PC-3 (cell line): ENCODE results near the gene ATG7.

ENCODE experiments used
- EZH2 ChIP-seq: fragments of 300-600 bp; sonication (generic); IDR thresholded peaks from one replicate; pipeline ENCODE4 v1.6.1; 2017; ENCODE audit warnings: antibody characterized with exemption, mild to moderate bottlenecking, low read length; ENCODE audit not compliant: unreplicated experiment
- TF ChIP-seq, protein P1 (sequence below): fragments of 300-600 bp; sonication (generic); conservative IDR thresholded peaks from 2 replicates; pipeline ENCODE4 v1.5.1; 2017; ENCODE audit warnings: antibody characterized with exemption, low read depth, mild to moderate bottlenecking, low read length

DNA sequence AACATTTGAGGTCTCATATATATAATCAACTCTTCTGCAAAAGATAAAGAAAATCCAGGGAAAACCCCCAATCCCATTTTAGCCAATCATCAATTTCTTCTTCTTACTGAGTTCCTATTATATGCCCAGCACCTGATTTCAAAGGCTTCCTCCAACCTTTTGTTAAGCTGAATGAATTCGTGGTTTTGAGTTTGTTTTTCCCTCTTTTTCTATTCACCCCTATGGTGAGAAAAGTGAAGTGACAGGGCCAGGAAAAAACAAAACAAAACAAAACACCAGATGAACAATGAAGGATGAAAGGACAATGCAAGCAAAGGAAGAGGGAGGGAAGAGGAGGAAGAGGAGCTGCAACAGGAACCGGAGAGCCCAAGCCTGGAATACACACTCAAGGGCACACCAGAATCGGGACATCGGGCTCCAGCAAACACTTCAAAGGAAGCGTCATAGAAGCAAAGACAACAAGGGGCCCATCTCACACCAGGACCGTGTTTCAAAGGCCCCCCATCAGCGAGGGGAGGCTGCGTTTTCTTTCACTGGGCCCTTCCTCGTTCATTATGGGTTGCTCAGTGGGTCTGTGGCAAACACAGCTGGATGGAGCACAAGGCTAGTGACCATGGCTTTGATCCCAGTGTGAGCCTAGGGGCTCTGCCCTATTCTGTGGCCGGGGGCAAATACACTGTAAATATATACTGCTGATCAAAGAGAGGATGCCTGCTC lies 321.3 kb downstream of the ATG7 start:
- TF ChIP-seq, protein P1, sequence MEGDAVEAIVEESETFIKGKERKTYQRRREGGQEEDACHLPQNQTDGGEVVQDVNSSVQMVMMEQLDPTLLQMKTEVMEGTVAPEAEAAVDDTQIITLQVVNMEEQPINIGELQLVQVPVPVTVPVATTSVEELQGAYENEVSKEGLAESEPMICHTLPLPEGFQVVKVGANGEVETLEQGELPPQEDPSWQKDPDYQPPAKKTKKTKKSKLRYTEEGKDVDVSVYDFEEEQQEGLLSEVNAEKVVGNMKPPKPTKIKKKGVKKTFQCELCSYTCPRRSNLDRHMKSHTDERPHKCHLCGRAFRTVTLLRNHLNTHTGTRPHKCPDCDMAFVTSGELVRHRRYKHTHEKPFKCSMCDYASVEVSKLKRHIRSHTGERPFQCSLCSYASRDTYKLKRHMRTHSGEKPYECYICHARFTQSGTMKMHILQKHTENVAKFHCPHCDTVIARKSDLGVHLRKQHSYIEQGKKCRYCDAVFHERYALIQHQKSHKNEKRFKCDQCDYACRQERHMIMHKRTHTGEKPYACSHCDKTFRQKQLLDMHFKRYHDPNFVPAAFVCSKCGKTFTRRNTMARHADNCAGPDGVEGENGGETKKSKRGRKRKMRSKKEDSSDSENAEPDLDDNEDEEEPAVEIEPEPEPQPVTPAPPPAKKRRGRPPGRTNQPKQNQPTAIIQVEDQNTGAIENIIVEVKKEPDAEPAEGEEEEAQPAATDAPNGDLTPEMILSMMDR, result no peak
- no peak for TF ChIP-seq EZH2
